ENCODE results near the gene MICAL2.

MICAL2 gene

DNA sequence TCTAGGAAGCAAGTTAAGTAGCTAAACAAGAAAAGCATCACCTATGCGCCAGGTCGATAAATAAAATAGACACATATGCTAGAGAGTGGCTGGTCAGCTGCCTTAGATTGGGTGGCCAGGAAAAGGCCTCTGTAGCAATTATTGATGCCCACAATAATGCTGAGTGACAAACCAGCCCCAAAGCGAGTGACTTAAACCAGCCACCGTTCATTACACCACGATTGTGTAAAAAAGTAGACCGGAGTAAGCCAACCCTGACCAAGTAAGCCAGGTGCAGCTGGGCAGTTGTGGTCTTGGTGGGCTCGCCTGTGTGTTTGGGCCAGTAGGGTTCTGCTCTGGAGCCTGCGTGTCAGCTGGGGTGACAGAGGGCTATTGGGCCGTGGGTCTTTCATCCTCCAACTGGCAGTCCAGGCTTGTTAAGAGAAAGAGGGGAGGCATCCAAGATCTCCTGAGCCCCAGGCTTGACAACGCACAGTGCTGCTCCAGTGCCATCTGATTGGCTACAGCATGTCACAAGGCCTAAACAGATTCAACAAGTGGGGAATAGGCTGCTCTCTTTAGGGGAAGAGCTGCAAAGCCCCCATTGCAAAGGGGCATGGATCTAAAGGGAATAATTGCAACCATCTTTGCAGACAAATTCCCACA is 166.6 kb downstream of the MICAL2 start:
- DNase-seq = no peak

DNA sequence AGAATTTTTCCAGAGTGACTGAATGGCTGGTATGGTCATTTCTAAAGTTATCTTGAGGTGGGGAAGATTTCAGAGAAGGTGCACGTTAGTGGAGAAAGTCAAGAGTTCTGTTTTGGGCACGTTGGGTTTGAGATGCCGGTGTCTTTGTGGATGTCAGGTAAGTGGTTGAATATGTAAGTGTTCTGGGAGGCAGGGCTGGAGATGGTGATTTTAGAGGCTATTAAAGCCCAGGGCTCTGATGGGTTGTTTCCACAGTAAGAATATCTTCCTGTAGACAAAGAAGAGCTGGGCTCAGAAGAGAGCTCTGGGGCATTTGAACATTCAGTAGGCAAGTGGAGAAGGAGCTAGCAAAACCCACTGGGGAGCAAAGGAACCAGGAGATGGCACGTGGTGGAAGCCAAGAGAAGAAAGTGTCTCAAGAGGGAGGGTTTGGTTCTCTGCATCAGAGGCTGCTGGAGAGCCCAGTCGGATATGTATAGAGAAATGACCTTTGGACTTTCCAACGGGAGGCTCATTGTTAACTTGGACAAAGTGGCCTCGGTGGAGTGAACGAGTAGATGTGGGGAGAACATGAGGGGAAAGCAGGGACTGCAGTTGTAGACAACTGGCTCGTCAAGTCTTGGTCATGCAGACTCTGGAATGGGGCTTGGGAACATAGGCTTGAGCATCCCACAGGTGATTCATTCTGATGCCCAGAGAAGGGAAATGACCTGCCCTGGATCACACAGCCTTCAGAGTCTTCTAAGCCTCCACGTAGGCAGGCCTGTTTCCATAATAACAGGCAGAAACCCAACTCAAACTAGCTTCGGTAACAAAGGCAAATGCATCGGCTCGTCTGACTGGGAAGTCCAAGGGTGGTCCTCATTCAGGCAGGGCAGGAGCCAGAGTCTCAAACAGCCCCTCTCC is 168.6 kb downstream of the MICAL2 start:
- no peak for DNase-seq

DNA sequence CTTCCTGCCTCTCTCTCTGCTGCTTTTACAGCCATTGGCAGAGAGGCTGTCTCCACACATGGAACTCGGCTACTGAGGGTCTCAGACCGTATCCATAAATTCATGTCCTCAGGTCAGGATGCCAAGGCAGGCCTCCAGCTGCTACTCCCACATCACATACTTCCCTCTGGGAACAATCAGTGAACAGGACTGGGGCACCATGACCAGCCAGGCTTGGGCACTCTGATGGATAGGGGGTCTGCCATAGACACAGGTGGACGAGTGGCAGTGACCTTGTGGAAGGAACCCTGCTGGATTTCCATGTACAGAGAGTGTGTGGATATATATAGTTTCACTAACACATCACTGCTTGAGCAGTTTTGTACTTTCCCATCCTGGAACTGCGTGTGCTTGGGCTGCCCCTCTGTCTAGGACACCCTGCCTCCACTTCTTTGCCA is 169.3 kb downstream of the MICAL2 start:
- DNase-seq = no peak

DNA sequence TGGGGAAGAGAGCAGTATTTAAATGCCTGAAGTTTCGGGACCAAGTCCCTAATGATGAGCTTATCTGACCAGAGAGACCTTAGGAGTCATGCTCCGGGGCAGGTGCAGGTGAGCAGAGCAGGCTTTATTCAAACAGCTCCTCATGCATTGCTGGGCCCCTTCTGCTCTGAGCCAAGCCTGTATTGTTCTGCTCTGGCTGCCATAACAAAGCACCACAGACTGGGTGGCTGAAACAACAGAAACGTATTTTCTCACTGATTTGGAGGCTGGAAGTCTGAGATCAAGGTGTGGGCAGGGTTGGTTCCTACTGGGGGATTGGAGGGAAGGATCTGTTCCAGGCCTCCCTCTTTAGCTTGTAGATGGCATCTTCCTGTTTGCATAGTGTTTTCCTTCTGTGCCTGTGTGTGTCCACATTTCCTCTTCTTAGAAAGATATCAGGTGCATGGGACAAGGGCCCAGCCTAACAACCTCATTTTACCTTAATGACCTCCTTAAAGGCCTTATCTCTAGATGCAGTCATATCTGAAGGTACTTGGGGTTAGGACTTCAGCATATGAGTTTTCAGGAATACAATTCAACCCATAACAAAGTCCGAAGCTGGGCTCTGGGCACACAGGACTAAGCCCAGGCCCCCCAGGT is 169.9 kb downstream of the MICAL2 start:
- no peak for DNase-seq

GRCh38 chr11:12280838-12281565 is 170.6 kb downstream of the MICAL2 start:
- DNase-seq = no peak

- DNase-seq = peak; percentile 60
These were observed 171.4 kb downstream of the MICAL2 start for GRCh38 chr11:12281571-12282478.

DNA sequence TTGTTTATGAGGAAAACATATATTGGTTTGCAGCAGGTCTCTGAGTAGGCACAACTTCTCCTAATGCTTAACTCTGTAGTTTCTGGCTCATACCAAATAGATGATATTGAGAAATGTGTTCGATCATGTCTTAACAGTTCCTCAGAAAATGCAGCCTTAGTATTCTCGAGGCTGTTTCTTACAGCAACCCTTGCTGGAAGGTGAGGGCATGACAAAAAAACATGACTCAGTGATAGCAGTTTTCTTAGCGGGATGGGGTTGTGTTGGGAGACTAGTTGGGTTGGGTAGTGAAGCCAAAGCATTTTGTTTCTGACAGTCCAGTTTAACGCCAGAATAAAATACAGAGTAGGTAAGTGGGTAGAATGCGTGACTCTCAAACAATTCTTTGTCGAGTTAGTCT is 172.3 kb downstream of the MICAL2 start:
- no peak for DNase-seq

GRCh38 chr11:12284316-12285050 is 174.1 kb downstream of the MICAL2 start:
- DNase-seq = no peak

- no peak for DNase-seq
These were observed 174.7 kb downstream of the MICAL2 start for GRCh38 chr11:12285106-12285505.

DNA sequence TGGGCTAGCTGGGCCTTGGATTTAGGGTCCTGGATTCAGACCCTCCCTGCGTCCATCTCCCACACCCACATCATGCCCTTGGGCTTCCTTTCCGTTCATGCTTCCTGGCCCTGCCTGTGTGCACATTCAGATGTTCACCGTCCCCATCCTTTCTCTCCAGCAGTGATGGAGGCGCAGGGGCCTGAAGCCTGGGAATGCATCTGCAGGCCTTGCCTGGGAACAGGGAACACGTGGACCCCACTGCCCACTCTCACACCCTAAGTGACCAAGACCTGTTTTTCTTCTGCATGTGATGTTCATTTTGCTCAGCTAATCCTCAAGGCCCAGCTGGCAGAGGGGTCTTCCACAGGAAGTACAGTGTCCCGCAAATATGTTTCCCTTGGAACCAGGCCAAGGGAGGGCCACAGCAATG is 175.4 kb downstream of the MICAL2 start:
- no peak for DNase-seq

- DNase-seq = no peak
These were observed 176.2 kb downstream of the MICAL2 start for GRCh38 chr11:12286606-12287005.

DNA sequence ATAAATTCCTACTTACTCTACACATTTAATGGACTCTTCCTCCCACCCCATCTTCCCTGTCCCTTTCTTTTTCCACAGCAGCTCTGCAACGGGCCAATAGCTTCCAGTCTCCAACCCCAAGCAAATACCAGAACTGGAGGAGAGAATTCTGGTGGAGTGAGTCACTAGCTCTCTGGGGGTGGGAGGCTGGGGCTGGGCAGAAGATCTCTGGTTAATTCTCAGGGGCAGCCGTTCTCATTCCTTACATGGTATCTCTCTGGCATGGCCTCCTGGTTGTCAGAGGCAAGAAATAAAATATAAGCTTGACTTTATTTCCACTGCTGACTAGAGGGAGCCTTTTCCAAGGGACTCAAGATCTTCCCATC is 176.6 kb downstream of the MICAL2 start:
- DNase-seq = no peak

DNA sequence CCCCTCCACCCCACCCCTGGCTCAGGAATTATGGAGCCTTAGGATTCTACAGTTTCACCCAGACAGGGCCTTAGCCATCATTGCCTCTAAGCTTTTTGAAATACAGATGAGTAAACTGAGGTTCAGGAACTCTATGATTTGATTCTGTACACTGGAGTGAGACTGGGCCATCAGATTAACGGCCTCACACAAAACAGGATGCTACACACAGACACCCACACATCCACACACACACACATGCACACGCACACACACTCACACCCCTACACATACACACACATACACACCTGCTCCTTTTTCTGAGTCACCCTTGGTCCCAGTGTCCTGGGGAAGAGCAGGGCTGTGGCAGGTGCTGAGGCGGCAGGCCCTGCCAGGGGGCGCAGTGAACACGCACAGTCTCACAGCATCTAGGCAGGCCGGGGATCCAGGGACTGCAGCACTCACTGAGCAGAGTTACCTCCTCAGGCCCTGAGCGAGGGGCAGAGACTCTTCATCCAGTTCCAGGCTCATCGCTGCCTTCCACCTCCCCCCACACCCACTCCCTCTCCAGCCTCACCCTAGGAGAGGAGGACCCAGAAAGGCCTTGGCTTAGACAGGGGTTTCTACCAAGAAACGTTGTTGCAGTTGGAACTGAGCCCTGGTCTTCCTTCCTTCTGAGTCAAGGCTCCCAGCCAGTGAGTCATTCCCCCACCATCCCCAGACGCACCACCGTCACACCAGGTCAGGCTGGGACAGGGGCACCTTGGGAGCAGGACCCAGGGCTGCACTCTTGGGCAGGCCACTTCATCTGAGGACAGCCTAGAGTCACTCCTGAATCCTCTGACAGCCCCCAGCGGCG is 177.2 kb downstream of the MICAL2 start:
- DNase-seq = no peak

GRCh38 chr11:12288212-12288930 is 178.0 kb downstream of the MICAL2 start:
- peak; percentile 77 for DNase-seq

- DNase-seq = no peak
These were observed 178.7 kb downstream of the MICAL2 start for GRCh38 chr11:12288931-12289666.

- no peak for DNase-seq
These were observed 179.5 kb downstream of the MICAL2 start for GRCh38 chr11:12289667-12290476.

GRCh38 chr11:12290477-12290922 is 180.1 kb downstream of the MICAL2 start:
- DNase-seq = no peak

DNA sequence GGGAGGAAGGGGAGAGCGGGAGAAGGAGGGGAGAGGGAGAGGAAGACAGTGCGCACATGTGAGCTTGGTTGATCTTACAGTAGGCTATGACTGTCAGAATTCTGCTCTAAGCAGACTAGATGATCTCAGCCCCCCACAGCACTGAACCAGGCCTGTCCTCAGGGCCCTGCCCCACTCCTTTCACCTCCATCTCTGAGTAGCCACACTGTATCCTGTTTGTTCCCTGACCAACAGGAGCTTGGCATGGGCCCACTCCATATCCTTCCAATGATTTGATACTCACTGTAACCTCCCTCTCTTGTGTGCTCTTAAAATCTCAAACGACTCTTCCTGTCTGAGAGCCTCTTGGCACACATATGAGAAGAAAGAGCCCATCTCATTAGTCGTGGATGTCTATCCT is 180.9 kb downstream of the MICAL2 start:
- no peak for DNase-seq
